Liver (tissue), 9 donors: ENCODE measurements around the gene CCDC50. TPM values are rescaled to one million over a fixed set of nuclear protein-coding genes. Genes with fewer than 3 reads are reported as not detected.

Experiments
- DNase-seq: peaks from one replicate; pipeline ENCODE4 v3.0.0-alpha.2; 2017; ENCODE audit warnings: low spot score
- H3K27ac ChIP-seq, 2 donors: one replicate each; pipeline ENCODE4 v1.7.0; 2013; ENCODE audit warnings: inconsistent platforms in 2 of 2, low read length in 2 of 2, control low read depth in 1 of 2, low read depth in 1 of 2, mild to moderate bottlenecking in 1 of 2
- H3K27me3 ChIP-seq, 4 donors: one replicate each; pipeline versions ENCODE4 v1.6.1 to v1.7.0; 2013; ENCODE audit warnings: low read length in 3 of 4, inconsistent platforms in 1 of 4, mild to moderate bottlenecking in 1 of 4, moderate library complexity in 1 of 4; ENCODE audit not compliant: control insufficient read depth in 4 of 4, insufficient read depth in 4 of 4
- H3K36me3 ChIP-seq, 4 donors: one replicate each; pipeline versions ENCODE4 v1.6.1 to v1.7.0; 2013; ENCODE audit warnings: low read length in 3 of 4, mild to moderate bottlenecking in 3 of 4, low read depth in 1 of 4, moderate library complexity in 1 of 4; ENCODE audit not compliant: control insufficient read depth in 4 of 4, insufficient read depth in 3 of 4
- H3K4me1 ChIP-seq, 4 donors: one replicate each; pipeline versions ENCODE4 v1.6.1 to v1.7.0; 2013; ENCODE audit warnings: low read length in 3 of 4, mild to moderate bottlenecking in 3 of 4, moderate library complexity in 1 of 4; ENCODE audit not compliant: control insufficient read depth in 4 of 4, insufficient read depth in 4 of 4
- H3K4me3 ChIP-seq, 3 donors: one replicate each; pipeline versions ENCODE4 v1.6.1 to v1.7.0; 2013; ENCODE audit warnings: low read length in 3 of 3, control low read depth in 1 of 3, low read depth in 1 of 3, mild to moderate bottlenecking in 1 of 3
- H3K9ac ChIP-seq, 2 donors: one replicate each; pipeline ENCODE4 v1.7.0; 2013; ENCODE audit warnings: low read length in 2 of 2, mild to moderate bottlenecking in 2 of 2, moderate library complexity in 2 of 2, control low read depth in 1 of 2, low read depth in 1 of 2
- H3K9me3 ChIP-seq, 4 donors: one replicate each; pipeline versions ENCODE4 v1.6.1 to v1.7.0; 2013; ENCODE audit warnings: low read length in 3 of 4; ENCODE audit not compliant: control insufficient read depth in 4 of 4
- EGR1 ChIP-seq, 2 donors: IDR thresholded peaks; 2 replicates each; pipeline ENCODE4 v1.6.1; 2016 to 2018; ENCODE audit warnings: antibody characterized with exemption in 2 of 2, low read depth in 2 of 2
- FOXA1 ChIP-seq: IDR thresholded peaks from 2 replicates; pipeline ENCODE4 v1.6.1; 2016; ENCODE audit warnings: antibody characterized with exemption
- FOXA2 ChIP-seq: IDR thresholded peaks from 2 replicates; pipeline ENCODE4 v1.6.1; 2016; ENCODE audit warnings: antibody characterized with exemption
- GABPA ChIP-seq, 2 donors: IDR thresholded peaks in 1 of 2; conservative IDR thresholded peaks in 1 of 2; 2 replicates each; pipeline ENCODE4 v1.6.1; 2016; ENCODE audit warnings: antibody characterized with exemption in 2 of 2, mild to moderate bottlenecking in 1 of 2, moderate library complexity in 1 of 2
- HNF4A ChIP-seq, 2 donors: conservative IDR thresholded peaks; 2 replicates each; pipeline ENCODE4 v1.6.1; 2016; ENCODE audit warnings: antibody characterized with exemption in 2 of 2, mild to moderate bottlenecking in 2 of 2
- HNF4G ChIP-seq: IDR thresholded peaks from 2 replicates; pipeline ENCODE4 v1.6.1; 2016; ENCODE audit warnings: antibody characterized with exemption
- JUND ChIP-seq, 2 donors: IDR thresholded peaks; 2 replicates each; pipeline ENCODE4 v1.6.1; 2016; ENCODE audit warnings: antibody characterized with exemption in 2 of 2
- NR2F2 ChIP-seq: IDR thresholded peaks from 2 replicates; pipeline ENCODE4 v1.6.1; 2016; ENCODE audit warnings: antibody characterized with exemption
- RAD21 ChIP-seq, 2 donors: IDR thresholded peaks; 2 replicates each; pipeline ENCODE4 v1.6.1; 2016; ENCODE audit warnings: antibody characterized with exemption in 2 of 2, mild to moderate bottlenecking in 2 of 2
- RXRA ChIP-seq, 2 donors: IDR thresholded peaks; 2 replicates each; pipeline ENCODE4 v1.6.1; 2017 to 2018; ENCODE audit warnings: antibody characterized with exemption in 2 of 2, mild to moderate bottlenecking in 1 of 2
- SP1 ChIP-seq: IDR thresholded peaks from 2 replicates; pipeline ENCODE4 v1.6.1; 2018; ENCODE audit warnings: antibody characterized with exemption, mild to moderate bottlenecking
- TAF1 ChIP-seq: conservative IDR thresholded peaks from 2 replicates; pipeline ENCODE4 v1.6.1; 2016; ENCODE audit warnings: antibody characterized with exemption, mild to moderate bottlenecking
- YY1 ChIP-seq: IDR thresholded peaks from 2 replicates; pipeline ENCODE4 v1.6.1; 2016; ENCODE audit warnings: antibody characterized with exemption, mild to moderate bottlenecking
- WGBS: extraction: QIAGEN DNeasy Blood & Tissue Kit; methylation state at CpG from one replicate; pipeline ENCODE4 v1.1.7; 2013; 5-methylcytosine and 5-hydroxymethylcytosine counted together
- polyA plus RNA-seq, 2 donors: library from polyadenylated mRNA; stranded (reverse) in 1 of 2; unstranded in 1 of 2; fragments of 200-250 nt in 1 of 2; fragments of >200 nt in 1 of 2; fragmentation: Nextera tagmentation in 1 of 2; extraction: Ambion mirVana in 1 of 2; gene quantifications; one replicate each; pipeline versions ENCODE4 v1.2.1 to v1.2.3, GENCODE V29; 2013 to 2015
- total RNA-seq, 2 donors: library from RNA; depleted of rRNA; stranded (reverse); fragments of >200 nt; gene quantifications; one replicate each; pipeline ENCODE4 v1.2.3, GENCODE V29; 2014
- TF ChIP-seq, protein P1 (sequence below): IDR thresholded peaks from 2 replicates; pipeline ENCODE4 v1.6.1; 2016; ENCODE audit warnings: antibody characterized with exemption
- TF ChIP-seq, protein P2 (sequence below): IDR thresholded peaks from 2 replicates; pipeline ENCODE4 v1.6.1; 2016; ENCODE audit warnings: antibody characterized with exemption, mild to moderate bottlenecking
- TF ChIP-seq, protein P3 (sequence below): IDR thresholded peaks from 2 replicates; pipeline ENCODE4 v1.6.1; 2016; ENCODE audit warnings: antibody characterized with exemption
- TF ChIP-seq, protein P4 (sequence below): IDR thresholded peaks from 2 replicates; pipeline ENCODE4 v1.6.1; 2016; ENCODE audit warnings: antibody characterized with exemption
- TF ChIP-seq, protein P5 (sequence below): fragments of 150-350 bp; IDR thresholded peaks from 2 replicates; pipeline ENCODE4 v1.5.1; 2017; ENCODE audit warnings: improper control_type of control experiment, low read depth, low read length; ENCODE audit not compliant: missing input control
- donor health status: healthy.
- donor health status: healthy.
- donor health status: healthy.
- donor health status: healthy.
- donor health status: healthy.

The CCDC50 gene
- total and polyA plus RNA-seq, 4 donors = 15.4 to 69.0 (median 33.6) TPM

DNA sequence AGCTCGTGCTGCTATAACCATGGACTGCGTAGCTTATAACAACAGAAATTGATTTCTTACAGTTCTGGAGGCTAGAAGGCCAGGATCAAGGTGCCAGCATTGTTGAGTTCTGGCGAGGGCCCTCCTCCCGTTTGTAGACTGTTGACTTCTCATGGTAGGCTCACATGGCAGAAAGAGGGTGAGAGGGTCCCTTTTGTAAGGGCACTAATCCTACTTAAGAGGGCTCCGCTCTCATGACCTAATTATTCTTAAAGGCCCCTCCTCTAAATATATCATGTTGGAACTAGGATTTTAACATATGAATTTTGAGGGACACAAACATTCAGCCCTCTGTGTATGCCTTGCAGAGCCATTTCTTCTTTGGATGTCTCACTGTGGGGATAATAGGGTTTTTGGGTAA, 103.0 kb downstream of the CCDC50 start:
- WGBS = 60% methylated on average over 5 of the region's 5 CpGs
- no peaks in the 10 kb centered on the region for H3K27me3 ChIP-seq
- no peaks in the 10 kb centered on the region for H3K36me3 ChIP-seq
- no peak for DNase-seq
- TF ChIP-seq NR2F2 = no peak
- no peak for TF ChIP-seq RAD21 (IDR thresholded peaks at IDR 0.05)
- TF ChIP-seq SP1 = no peak
- no peak for TF ChIP-seq EGR1 (IDR thresholded peaks at IDR 0.05; ENCODE audit: low read depth in 2 of 2)
- TF ChIP-seq HNF4A (conservative IDR thresholded peaks at IDR 0.05) = no peak
- TF ChIP-seq YY1 = no peak
- no peak for TF ChIP-seq HNF4G
- TF ChIP-seq, protein P1, sequence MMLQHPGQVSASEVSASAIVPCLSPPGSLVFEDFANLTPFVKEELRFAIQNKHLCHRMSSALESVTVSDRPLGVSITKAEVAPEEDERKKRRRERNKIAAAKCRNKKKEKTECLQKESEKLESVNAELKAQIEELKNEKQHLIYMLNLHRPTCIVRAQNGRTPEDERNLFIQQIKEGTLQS = no peak
- TF ChIP-seq, protein P2, sequence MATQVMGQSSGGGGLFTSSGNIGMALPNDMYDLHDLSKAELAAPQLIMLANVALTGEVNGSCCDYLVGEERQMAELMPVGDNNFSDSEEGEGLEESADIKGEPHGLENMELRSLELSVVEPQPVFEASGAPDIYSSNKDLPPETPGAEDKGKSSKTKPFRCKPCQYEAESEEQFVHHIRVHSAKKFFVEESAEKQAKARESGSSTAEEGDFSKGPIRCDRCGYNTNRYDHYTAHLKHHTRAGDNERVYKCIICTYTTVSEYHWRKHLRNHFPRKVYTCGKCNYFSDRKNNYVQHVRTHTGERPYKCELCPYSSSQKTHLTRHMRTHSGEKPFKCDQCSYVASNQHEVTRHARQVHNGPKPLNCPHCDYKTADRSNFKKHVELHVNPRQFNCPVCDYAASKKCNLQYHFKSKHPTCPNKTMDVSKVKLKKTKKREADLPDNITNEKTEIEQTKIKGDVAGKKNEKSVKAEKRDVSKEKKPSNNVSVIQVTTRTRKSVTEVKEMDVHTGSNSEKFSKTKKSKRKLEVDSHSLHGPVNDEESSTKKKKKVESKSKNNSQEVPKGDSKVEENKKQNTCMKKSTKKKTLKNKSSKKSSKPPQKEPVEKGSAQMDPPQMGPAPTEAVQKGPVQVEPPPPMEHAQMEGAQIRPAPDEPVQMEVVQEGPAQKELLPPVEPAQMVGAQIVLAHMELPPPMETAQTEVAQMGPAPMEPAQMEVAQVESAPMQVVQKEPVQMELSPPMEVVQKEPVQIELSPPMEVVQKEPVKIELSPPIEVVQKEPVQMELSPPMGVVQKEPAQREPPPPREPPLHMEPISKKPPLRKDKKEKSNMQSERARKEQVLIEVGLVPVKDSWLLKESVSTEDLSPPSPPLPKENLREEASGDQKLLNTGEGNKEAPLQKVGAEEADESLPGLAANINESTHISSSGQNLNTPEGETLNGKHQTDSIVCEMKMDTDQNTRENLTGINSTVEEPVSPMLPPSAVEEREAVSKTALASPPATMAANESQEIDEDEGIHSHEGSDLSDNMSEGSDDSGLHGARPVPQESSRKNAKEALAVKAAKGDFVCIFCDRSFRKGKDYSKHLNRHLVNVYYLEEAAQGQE = no peak
- TF ChIP-seq, protein P3, sequence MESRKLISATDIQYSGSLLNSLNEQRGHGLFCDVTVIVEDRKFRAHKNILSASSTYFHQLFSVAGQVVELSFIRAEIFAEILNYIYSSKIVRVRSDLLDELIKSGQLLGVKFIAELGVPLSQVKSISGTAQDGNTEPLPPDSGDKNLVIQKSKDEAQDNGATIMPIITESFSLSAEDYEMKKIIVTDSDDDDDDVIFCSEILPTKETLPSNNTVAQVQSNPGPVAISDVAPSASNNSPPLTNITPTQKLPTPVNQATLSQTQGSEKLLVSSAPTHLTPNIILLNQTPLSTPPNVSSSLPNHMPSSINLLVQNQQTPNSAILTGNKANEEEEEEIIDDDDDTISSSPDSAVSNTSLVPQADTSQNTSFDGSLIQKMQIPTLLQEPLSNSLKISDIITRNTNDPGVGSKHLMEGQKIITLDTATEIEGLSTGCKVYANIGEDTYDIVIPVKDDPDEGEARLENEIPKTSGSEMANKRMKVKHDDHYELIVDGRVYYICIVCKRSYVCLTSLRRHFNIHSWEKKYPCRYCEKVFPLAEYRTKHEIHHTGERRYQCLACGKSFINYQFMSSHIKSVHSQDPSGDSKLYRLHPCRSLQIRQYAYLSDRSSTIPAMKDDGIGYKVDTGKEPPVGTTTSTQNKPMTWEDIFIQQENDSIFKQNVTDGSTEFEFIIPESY = no peak
- peaks cover 2 to 24% (median 11%) of the 10 kb centered on the region in 4 donors for H3K4me1 ChIP-seq
- H3K9me3 ChIP-seq = no peaks in the 10 kb centered on the region
- no peak overlapping the region for H3K9ac ChIP-seq
- H3K4me3 ChIP-seq = no peak overlapping the region
- H3K27ac ChIP-seq = peak overlapping the region in 1 of 2 donors; percentile 27

DNA sequence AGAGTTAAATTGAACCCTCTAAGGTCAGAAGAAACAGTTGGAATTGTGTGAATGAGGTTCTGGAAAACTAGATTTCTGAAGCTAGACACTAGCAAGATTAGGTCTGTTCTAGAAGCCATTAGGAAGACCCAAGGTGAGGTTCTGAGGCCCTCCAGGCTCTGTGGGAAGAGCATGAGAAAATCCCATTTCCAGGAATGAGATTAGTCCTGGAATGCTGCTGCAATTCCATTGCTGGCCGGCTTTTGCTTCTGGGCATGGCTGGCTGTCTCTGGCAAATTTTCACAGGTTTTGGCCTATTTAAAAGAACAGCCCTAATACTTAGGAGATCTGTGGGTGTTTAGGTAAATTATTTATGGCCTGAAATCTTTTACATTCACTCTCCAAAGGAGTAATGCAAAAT, 104.8 kb downstream of the CCDC50 start:
- Histone ChIP-seq H3K36me3 (no peaks in the 10 kb centered on the region), H3K9me3 (no peaks in the 10 kb centered on the region), H3K27ac (no peak overlapping the region), H3K27me3 (no peaks in the 10 kb centered on the region), H3K4me1 (peaks cover 2 to 24% (median 11%) of the 10 kb centered on the region in 4 donors), H3K4me3 (no peak overlapping the region), H3K9ac (no peak overlapping the region)
- WGBS = 34% methylated on average over 1 of the region's 1 CpG
- no peak for TF ChIP-seq SP1
- TF ChIP-seq, protein P1 = no peak
- TF ChIP-seq, protein P4, sequence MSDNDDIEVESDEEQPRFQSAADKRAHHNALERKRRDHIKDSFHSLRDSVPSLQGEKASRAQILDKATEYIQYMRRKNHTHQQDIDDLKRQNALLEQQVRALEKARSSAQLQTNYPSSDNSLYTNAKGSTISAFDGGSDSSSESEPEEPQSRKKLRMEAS = no peak
- no peak for TF ChIP-seq GABPA (IDR thresholded peaks at IDR 0.05 in 1 of 2, conservative IDR thresholded peaks at IDR 0.05 in 1 of 2)
- TF ChIP-seq NR2F2 = no peak
- TF ChIP-seq TAF1 = no peak
- no peak for TF ChIP-seq JUND (IDR thresholded peaks at IDR 0.05)
- no peak for TF ChIP-seq HNF4A (conservative IDR thresholded peaks at IDR 0.05)
- TF ChIP-seq, protein P2 = no peak
- no peak for TF ChIP-seq FOXA2
- no peak for TF ChIP-seq FOXA1
- TF ChIP-seq YY1 = peak; percentile 13
- TF ChIP-seq EGR1 (IDR thresholded peaks at IDR 0.05; ENCODE audit: low read depth in 2 of 2) = no peak
- TF ChIP-seq, protein P5, sequence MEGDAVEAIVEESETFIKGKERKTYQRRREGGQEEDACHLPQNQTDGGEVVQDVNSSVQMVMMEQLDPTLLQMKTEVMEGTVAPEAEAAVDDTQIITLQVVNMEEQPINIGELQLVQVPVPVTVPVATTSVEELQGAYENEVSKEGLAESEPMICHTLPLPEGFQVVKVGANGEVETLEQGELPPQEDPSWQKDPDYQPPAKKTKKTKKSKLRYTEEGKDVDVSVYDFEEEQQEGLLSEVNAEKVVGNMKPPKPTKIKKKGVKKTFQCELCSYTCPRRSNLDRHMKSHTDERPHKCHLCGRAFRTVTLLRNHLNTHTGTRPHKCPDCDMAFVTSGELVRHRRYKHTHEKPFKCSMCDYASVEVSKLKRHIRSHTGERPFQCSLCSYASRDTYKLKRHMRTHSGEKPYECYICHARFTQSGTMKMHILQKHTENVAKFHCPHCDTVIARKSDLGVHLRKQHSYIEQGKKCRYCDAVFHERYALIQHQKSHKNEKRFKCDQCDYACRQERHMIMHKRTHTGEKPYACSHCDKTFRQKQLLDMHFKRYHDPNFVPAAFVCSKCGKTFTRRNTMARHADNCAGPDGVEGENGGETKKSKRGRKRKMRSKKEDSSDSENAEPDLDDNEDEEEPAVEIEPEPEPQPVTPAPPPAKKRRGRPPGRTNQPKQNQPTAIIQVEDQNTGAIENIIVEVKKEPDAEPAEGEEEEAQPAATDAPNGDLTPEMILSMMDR = peak; percentile 10
- no peak for TF ChIP-seq RXRA (IDR thresholded peaks at IDR 0.05)
- TF ChIP-seq RAD21 (IDR thresholded peaks at IDR 0.05) = peak in 1 of 2 donors; percentile 31
- TF ChIP-seq, protein P3 = no peak
- no peak for TF ChIP-seq HNF4G
- DNase-seq = no peak
